Activated naive CD8-positive, alpha-beta T cell treated with anti-CD3 and anti-CD28 coated beads, Interleukin-2, amount 50 U/mL, for 16 hours (primary cell): Measurements from ENCODE around the gene ZDHHC21.

Experiments
- DNase-seq: peaks from one replicate; pipeline ENCODE4 v3.0.0-alpha.2; 2020; ENCODE audit warnings: low read depth, low spot score

Gene ZDHHC21, protein sequence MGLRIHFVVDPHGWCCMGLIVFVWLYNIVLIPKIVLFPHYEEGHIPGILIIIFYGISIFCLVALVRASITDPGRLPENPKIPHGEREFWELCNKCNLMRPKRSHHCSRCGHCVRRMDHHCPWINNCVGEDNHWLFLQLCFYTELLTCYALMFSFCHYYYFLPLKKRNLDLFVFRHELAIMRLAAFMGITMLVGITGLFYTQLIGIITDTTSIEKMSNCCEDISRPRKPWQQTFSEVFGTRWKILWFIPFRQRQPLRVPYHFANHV

DNA sequence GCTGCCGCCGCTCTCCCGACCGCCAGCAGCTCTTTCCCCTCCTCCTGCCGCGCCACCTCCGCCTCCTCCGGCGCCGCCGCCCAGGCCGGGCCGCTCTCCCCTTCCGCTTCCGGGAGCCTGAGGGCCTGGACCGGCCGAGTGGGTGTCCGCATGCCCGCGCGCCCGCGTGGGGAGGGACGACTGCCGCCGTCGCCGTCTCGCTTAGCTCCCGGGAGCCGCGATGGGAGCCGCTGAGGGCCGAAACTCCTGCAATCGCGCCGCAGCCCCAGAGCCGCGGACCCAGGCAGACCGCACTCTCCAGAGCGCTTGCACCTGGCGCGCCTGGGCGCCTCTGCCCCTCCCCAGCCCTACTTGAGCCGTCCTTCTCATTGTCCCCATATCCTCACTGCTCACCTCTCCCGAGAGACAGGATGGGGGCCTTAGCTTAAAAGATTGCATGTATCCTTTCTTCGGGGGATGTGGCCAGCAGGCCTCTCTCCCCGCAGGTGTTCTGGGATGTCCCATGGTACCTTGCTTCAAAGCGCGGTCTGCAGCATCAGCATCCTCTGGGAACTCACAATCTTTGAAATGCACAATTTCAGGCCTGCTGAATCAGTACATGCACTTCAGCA is at the start of gene ZDHHC21:
Gene ZDHHC21, minus strand, starts transcription at position 182 of the 611 bp plus-strand sequence. CDS start 19,092 bp downstream, outside the sequence.
- peak; percentile 15 for DNase-seq

GRCh38 chr9:14741369-14741768 is 48.1 kb upstream of the ZDHHC21 start:
- no peak for DNase-seq

- DNase-seq = no peak
Measured at GRCh38 chr9:14733133-14733532, 39.9 kb upstream of the ZDHHC21 start.

- DNase-seq = no peak
Measured at GRCh38 chr9:14731294-14731981, 38.2 kb upstream of the ZDHHC21 start.

- DNase-seq = no peak
Measured at GRCh38 chr9:14730461-14730898, 37.2 kb upstream of the ZDHHC21 start.

- no peak for DNase-seq
Measured at GRCh38 chr9:14723301-14723700, 30.1 kb upstream of the ZDHHC21 start.

DNA sequence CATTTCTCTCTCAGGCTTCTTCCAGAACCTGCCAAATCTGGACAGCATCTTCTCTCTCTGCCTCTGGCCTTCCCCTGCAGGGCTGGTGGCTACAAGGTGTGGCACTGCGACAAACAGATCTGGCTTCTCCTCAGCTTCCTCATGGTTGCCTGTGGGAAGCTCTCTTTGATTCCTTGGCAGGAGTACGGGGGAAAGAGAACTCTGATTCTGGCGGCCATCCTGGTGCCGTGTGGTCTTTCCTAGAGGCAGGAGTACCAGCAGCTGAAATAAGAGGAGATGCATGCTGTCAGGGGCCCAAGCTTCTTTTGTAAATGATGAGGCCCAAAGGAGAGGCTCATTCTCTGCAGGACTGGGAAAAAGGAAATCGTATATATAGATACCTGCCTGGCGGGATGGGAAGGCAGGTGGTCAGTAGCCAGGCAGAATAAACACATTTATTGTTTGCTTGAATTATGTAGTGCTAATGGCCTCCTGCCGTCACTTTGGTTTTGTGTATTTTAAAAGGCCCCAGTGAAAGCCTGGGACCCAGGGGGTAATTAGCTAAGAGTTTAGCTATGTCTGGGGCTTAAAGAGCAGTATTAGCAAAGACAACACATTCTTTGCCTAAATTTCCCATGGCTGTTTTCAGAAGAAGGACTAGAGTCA is 29.3 kb upstream of the ZDHHC21 start, which contains the start of gene CER1:
Gene CER1, minus strand, starts transcription at position 343 of the 645 bp plus-strand sequence. Its CDS starts 61 bp downstream, at position 282.
- DNase-seq = no peak

DNA sequence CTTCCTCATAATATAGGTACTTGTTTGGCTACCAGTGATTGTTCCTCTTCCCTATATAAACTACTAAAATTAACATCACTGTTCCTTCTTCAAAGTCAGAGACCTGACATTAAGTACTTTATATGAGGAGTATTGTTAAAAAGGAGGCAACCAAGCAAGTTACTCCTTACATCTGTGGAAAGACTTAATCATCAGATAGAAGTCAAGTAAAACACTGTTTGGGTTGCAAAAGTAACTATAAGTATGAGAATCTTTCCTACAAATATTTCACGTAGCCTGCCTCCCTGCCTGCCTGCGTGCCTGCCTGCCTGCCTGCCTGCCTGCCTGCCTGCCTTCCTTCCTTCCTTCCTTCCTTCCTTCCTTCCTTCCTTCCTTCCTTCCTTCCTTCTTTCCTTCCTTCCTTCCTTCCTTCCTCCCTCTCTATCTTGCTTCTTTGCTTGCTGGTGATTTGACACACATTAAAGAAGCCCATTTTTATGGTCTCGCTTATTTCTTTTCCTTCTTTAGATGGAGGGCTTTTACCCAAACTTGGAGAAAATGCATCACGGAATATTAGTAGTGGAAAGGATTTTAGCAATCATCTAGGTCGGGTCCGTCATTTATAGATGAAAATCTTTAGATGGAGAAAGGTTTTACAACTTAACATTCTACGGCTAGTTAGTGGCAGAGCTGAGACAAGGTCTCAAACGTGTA is 26.1 kb upstream of the ZDHHC21 start:
- no peak for DNase-seq

DNA sequence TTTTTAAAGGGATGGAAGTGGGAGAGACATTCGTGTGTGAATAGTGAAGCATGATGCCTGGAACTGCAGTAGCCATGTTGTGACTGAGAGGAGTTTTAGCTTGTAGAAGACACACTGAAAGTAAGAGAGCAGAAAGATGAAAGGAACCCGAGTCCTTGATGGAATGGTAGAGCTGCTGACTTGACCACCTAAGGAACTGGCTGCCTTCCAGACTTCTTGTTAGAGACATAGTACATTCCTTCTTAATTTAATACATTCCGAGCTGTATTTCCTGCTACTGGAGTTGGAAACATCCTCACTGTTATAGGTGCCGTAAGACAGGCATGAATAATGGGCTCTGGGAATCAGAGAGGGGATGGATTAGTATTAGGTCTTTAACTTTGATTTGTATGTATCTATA is 21.9 kb upstream of the ZDHHC21 start:
- no peak for DNase-seq

DNA sequence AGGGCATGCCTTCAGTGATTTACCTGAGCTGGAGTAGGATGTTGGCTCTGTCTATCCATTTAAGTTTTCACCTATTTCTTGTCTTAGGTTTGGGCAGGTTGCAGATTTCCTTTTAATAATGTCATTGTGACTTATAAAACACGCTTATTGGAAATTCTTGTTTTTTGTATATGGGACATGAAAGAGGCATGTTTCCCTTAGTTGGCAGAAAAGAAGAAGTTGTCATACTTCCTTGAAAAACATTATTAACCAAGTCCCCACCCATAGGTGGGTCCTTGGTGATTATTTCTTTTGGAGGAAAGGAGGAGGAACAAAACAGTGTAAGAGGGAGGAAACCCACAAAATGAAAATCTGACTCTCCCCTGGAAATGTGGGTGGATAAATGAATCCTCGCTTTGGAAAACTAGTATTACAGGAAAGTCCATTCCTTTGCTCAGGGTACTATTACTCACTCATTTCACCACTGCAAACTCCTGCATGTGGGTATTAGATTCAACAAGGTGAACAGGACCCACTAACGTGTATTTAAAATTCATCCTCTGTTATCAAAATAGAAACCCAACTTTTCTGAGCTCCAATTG is 20.0 kb upstream of the ZDHHC21 start:
- no peak for DNase-seq

GRCh38 chr9:14710804-14711203 is 17.6 kb upstream of the ZDHHC21 start:
- no peak for DNase-seq

DNA sequence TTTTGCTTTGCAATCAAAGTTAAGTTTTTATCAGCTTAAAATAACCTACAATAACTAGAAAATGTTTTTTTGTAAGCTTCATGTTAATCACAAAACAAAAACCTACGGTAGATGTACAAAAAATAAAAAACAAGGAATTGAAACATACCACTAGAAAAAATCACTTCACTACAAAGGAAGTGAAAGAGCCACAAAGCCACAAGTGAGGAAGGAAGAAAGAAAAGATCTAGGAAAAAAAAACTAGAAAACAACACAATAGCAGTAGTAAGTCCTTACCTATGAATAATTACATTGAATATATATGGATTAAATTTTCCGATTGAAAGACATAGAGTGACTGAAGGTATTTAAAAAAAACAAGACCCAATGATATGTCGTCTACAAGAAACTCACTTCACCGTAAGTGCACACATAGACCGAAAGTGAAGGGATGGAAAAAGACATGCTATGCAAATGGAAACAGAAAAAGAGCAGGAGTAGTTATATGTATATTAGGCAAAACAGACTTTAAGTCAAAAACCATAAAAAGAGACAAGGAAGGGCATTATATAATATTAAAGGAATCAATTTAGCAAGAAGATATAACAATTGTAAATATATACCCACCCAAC is 13.4 kb upstream of the ZDHHC21 start:
- DNase-seq = no peak

- no peak for DNase-seq
Measured at GRCh38 chr9:14705079-14705478, 11.8 kb upstream of the ZDHHC21 start.

DNA sequence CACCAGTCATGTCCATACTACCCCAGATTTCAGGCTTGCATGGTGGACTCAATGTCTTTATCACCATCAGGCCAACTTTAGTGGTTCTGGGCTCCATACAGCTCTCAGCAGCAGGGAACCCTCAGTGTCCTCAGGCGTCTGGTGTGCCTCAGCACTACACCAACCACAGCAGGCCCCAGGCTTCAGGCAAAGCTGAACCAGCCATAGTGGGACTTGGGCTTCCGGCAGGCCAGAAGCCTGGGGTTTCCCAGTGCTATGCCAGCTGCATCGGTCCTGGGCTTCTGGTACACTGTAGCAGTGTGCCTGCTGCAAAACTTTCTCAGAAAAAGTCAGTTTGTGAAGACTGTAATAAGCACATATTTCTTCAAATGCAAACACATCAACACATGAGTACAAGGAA is 11.0 kb upstream of the ZDHHC21 start:
- DNase-seq = no peak

- no peak for DNase-seq
Measured at GRCh38 chr9:14702200-14702720, 9.0 kb upstream of the ZDHHC21 start.

GRCh38 chr9:14692470-14693250 is 572 bp downstream of the ZDHHC21 start:
- DNase-seq = no peak

DNA sequence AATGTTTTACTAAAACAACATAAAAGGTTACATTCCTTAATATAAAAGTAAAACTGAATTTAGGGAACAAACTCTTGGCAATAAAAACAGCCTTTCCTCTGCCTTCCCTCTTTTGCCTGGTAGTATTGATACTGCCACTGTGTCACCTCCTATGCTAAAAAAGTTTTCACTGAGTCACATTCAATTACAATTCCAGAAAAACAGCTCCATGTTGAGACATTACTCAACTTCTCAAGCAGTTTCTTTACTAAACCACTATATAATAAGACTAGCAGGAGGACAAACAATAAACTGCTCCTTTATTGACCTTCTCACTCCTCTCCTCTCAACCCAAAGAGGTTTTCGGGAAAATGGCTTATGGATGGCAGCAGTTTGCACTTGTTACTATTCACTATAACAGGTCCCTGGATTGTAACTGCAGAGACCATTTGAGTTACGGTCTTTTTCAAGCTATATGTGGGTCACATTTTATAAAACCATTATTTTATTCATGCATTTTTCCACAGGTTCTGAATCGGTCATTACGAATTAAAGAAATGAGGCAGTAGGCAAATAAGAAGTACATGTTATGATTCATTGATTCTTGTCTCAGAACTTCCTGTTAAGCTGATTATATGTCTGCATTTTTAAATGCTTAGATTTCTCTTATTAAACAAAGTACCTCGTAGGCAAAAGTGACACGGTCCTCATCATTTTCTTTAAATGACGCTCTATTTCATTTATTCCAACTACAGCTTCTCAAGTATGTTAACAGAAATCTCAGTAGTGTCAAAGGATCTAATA is 2.1 kb downstream of the ZDHHC21 start:
- DNase-seq = no peak

DNA sequence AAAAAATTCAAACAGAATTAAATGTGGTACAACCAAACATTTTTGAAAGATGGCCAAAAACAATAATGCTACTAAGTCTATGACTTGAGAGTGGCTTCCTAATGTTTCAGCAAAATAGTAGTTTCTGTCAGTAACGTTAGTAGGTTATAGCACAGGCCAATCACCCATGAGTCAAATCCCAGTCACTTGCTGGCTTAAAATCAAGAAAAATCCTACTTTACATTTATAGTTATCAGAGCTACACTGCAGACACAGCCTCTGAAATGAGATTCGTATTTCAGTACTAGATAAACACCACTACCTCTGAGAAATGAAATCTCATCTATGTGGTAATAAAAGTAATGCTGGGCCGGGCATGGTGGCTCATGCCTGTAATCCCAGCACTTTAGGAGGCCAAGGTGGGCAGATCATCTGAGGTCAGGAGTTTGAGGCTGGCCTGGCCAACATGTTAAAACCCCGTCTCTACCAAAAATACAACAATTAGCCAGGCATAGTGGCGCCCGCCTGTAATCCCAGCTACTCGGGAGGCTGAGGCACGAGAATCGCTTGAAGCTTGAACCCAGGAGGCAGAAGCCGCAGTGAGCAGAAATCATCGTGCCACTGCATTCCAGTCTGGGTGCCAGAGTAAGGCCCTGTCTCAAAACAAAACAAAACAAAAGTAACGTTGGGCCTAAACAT is 6.1 kb downstream of the ZDHHC21 start:
- DNase-seq = no peak
